Esophagus muscularis mucosa (tissue), 4 donors: ENCODE measurements around the gene CBFA2T3. TPM values are rescaled to one million over a fixed set of nuclear protein-coding genes. Genes with fewer than 3 reads are reported as not detected.

Experiments
- DNase-seq: peaks from one replicate; pipeline ENCODE4 v3.0.0-alpha.2; 2017; ENCODE audit errors: extremely low spot score
- H3K27ac ChIP-seq, 4 donors: fragments of 200-600 bp; sonication (generic); replicated peaks in 1 of 4; 1 replicate in 3 of 4; 2 replicates in 1 of 4; pipeline ENCODE4 v1.5.1; 2016 to 2019; ENCODE audit warnings: mild to moderate bottlenecking in 1 of 4
- H3K27me3 ChIP-seq, 4 donors: fragments of 200-600 bp; sonication (generic); one replicate each; pipeline versions ENCODE4 v1.5.1 to v1.6.0; 2016 to 2019
- H3K36me3 ChIP-seq, 4 donors: fragments of 200-600 bp; sonication (generic); one replicate each; pipeline ENCODE4 v1.5.1; 2016 to 2019
- H3K4me1 ChIP-seq, 4 donors: fragments of 200-600 bp; sonication (generic); one replicate each; pipeline ENCODE4 v1.5.1; 2016 to 2019
- H3K4me3 ChIP-seq, 4 donors: fragments of 200-600 bp; sonication (generic); 1 replicate in 2 of 4; 2 replicates in 2 of 4; pipeline ENCODE4 v1.5.1; 2016 to 2019; ENCODE audit warnings: mild to moderate bottlenecking in 4 of 4, moderate library complexity in 1 of 4
- H3K9me3 ChIP-seq, 4 donors: fragments of 200-600 bp; sonication (generic); 1 replicate in 3 of 4; 2 replicates in 1 of 4; pipeline ENCODE4 v1.5.1; 2016 to 2019
- CTCF ChIP-seq, 3 experiments: fragments of 200-600 bp in 2 of 3; fragments of 450-650 bp in 1 of 3; sonication (generic) in 2 of 3; IDR thresholded peaks; one replicate each; pipeline ENCODE4 v1.5.1; 2017 to 2019; ENCODE audit warnings: antibody characterized with exemption in 3 of 3, mild to moderate bottlenecking in 2 of 3, moderate library complexity in 1 of 3
- EP300 ChIP-seq: sonication (generic); formaldehyde crosslinking; IDR thresholded peaks from one replicate; pipeline ENCODE4 v1.6.1; 2017; ENCODE audit warnings: antibody characterized with exemption
- POLR2A ChIP-seq: fragments of 450-650 bp; IDR thresholded peaks from one replicate; pipeline ENCODE4 v1.6.1; 2017; ENCODE audit warnings: antibody characterized with exemption, moderate library complexity, mild to moderate bottlenecking, low read depth
- POLR2AphosphoS5 ChIP-seq, 2 donors: sonication (generic); formaldehyde crosslinking; IDR thresholded peaks; one replicate each; pipeline ENCODE4 v1.6.1; 2017; ENCODE audit warnings: antibody characterized with exemption in 2 of 2
- WGBS: methylation state at CpG from one replicate; pipeline ENCODE4 v1.1.5; 2018; 5-methylcytosine and 5-hydroxymethylcytosine counted together
- intact Hi-C: fragments of 100-400 bp; cut with DNase I; formaldehyde crosslinking; loops from one replicate; pipeline ENCODE4 v1.15.1; 2023
- total RNA-seq, 4 donors: library from RNA; depleted of rRNA; stranded (reverse); fragments of >200 nt; gene quantifications; one replicate each; pipeline versions ENCODE4 v1.1.0 to v1.2.1, GENCODE V29; 2016

The CBFA2T3 gene
- total RNA-seq, 4 donors from 2014 or later: 2.0 to 10.4 (median 3.5) TPM

GRCh38 chr16:88836791-88837190, 140.2 kb downstream of the CBFA2T3 start:
- intact Hi-C loops: no loop called here
- WGBS: 90% methylated on average over 16 of the region's 17 CpGs
- Histone ChIP-seq H3K27ac (no peak overlapping the region), H3K9me3 (no peaks in the 10 kb centered on the region), H3K27me3 (no peaks in the 10 kb centered on the region), H3K4me3 (no peak overlapping the region), H3K36me3 (peaks cover 24 to 66% (median 54%) of the 10 kb centered on the region in 4 donors), H3K4me1 (no peaks in the 10 kb centered on the region)
- DNase-seq: no peak
- TF ChIP-seq POLR2A (no peak), CTCF (IDR thresholded peaks at IDR 0.05) (no peak), EP300 (no peak), POLR2AphosphoS5 (IDR thresholded peaks at IDR 0.05) (no peak)

DNA sequence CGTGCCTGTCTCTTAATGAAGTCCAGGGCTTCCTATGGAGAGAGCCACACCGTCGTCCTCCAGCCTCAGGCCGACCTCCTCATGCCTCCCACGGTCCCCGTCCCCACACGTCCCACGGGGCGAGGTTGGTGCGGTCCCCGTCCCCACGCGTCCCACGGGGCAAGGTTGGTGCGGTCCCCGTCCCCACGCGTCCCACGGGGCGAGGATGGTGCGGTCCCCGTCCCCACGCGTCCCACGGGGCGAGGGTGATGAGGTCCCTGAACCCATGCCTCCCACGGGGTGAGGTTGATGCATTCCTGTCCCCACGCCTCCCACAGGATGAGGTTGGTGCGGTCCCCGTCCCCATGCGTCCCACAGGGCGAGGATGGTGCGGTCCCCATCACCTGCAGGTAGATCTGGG, 141.2 kb downstream of the CBFA2T3 start:
- H3K4me1 ChIP-seq: no peaks in the 10 kb centered on the region
- no peak overlapping the region for H3K4me3 ChIP-seq
- intact Hi-C loops: no loop called here
- no peaks in the 10 kb centered on the region for H3K9me3 ChIP-seq
- DNase-seq: no peak
- TF ChIP-seq CTCF (IDR thresholded peaks at IDR 0.05) (no peak), POLR2AphosphoS5 (IDR thresholded peaks at IDR 0.05) (no peak)
- 96% methylated on average over 15 of the region's 33 CpGs for WGBS
- no peaks in the 10 kb centered on the region for H3K27me3 ChIP-seq
- H3K36me3 ChIP-seq: peaks cover 24 to 59% (median 48%) of the 10 kb centered on the region in 4 donors
- no peak overlapping the region for H3K27ac ChIP-seq

DNA sequence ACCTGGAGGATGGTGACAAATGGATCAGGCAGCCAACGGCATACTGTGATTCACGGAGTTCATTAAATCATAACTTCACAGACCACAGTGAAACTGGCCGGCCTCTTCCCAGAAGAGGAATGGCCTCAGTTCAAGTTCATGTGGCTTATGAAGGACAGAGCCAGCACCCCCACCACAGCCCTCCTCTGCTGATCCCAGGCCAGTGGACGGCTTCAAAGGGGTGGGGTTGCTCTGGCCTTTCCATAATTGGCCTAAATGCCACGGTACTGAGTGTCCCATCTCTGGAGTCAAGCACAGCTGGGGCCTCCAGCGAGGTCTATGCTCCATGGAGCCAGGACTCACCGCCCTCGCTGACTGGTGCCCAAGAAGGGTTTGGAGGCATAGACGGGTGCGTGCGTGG, 141.6 kb downstream of the CBFA2T3 start:
- no peaks in the 10 kb centered on the region for H3K27me3 ChIP-seq
- no peak overlapping the region for H3K4me3 ChIP-seq
- intact Hi-C loops: no loop called here
- H3K27ac ChIP-seq: no peak overlapping the region
- TF ChIP-seq POLR2A (no peak), CTCF (IDR thresholded peaks at IDR 0.05) (no peak), POLR2AphosphoS5 (IDR thresholded peaks at IDR 0.05) (no peak), EP300 (no peak)
- peaks cover 21 to 58% (median 46%) of the 10 kb centered on the region in 4 donors for H3K36me3 ChIP-seq
- DNase-seq: no peak
- H3K9me3 ChIP-seq: no peaks in the 10 kb centered on the region
- no peaks in the 10 kb centered on the region for H3K4me1 ChIP-seq
- 82% methylated on average over 9 of the region's 11 CpGs for WGBS

DNA sequence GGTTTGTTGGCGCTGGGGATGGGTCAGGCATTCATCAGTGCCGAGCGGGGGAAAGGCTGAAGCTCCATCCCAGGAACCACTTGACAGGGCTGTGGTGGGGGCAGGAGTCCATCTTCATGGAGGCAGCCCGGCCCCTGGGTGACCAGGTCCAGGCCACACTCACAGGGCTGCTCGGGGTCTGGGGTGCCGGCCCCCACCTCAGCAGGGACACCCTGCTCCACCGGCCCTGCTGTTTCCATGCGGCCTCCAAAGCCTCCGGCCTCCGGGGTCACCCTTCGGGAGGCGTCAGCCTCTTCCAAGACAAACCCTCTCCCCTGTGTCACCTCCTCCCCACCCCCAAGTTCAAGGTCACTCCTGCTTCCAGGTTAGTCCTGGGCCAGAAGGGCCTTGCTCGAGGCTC, 142.3 kb downstream of the CBFA2T3 start:
- intact Hi-C loops: no loop called here
- 92% methylated on average over 10 of the region's 13 CpGs for WGBS
- no peak for DNase-seq
- no peak overlapping the region for H3K4me3 ChIP-seq
- no peaks in the 10 kb centered on the region for H3K9me3 ChIP-seq
- H3K27ac ChIP-seq: no peak overlapping the region
- H3K36me3 ChIP-seq: peaks cover 14 to 56% (median 41%) of the 10 kb centered on the region in 4 donors
- TF ChIP-seq EP300 (no peak), POLR2A (no peak), POLR2AphosphoS5 (IDR thresholded peaks at IDR 0.05) (no peak), CTCF (IDR thresholded peaks at IDR 0.05) (no peak)
- no peaks in the 10 kb centered on the region for H3K27me3 ChIP-seq
- H3K4me1 ChIP-seq: no peaks in the 10 kb centered on the region

DNA sequence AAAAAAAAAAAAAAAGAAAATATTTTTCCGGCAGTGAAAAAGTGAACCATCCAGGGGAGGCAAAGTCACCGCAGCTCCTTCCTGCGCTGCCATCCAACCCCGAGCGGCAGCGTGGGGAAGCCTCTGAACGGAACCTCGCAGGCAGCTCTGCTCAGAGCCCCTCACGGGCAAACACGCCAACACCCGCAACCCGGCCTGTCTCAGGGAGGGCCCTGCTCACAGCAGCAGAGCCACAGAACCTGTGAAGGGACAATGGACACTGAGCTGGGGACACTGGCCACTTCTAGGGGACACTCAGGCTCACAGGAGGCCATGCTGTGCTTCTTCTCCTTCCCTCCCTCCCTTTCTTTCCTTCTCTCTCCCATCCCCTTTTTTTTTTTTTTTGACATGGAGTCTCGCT, 143.9 kb downstream of the CBFA2T3 start:
- no peaks in the 10 kb centered on the region for H3K9me3 ChIP-seq
- no peaks in the 10 kb centered on the region for H3K27me3 ChIP-seq
- no peaks in the 10 kb centered on the region for H3K4me1 ChIP-seq
- no peak for DNase-seq
- no peak overlapping the region for H3K4me3 ChIP-seq
- intact Hi-C loops: no loop called here
- H3K27ac ChIP-seq: no peak overlapping the region
- 93% methylated on average over 13 of the region's 13 CpGs for whole genome bisulfite sequencing
- H3K36me3 ChIP-seq: peaks cover 13 to 54% (median 40%) of the 10 kb centered on the region in 4 donors
- TF ChIP-seq POLR2AphosphoS5 (IDR thresholded peaks at IDR 0.05) (no peak), POLR2A (no peak), CTCF (IDR thresholded peaks at IDR 0.05) (no peak), EP300 (no peak)
